ENCODE measurements around the gene KRT72.

DNA sequence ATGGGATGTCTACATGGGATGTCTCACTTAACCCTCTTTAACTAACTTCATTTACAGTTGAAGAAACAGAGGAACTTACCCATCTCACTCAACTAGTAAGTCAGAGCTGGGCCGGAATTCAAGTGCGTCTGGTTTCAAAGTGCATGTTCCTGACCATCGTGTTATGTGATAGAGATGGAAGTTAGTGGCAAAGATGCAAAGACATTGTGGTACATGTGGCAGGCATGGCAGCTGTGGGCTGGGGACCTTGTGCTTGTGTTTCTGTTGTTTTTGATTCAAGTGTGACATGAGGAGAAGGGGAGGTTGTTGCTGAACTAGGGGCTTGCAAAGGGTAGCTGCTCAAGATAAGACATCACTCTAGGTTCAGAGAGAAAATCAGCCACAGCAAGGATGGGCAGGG is 25.3 kb downstream of the KRT72 start:
- TF ChIP-seq, protein P1, sequence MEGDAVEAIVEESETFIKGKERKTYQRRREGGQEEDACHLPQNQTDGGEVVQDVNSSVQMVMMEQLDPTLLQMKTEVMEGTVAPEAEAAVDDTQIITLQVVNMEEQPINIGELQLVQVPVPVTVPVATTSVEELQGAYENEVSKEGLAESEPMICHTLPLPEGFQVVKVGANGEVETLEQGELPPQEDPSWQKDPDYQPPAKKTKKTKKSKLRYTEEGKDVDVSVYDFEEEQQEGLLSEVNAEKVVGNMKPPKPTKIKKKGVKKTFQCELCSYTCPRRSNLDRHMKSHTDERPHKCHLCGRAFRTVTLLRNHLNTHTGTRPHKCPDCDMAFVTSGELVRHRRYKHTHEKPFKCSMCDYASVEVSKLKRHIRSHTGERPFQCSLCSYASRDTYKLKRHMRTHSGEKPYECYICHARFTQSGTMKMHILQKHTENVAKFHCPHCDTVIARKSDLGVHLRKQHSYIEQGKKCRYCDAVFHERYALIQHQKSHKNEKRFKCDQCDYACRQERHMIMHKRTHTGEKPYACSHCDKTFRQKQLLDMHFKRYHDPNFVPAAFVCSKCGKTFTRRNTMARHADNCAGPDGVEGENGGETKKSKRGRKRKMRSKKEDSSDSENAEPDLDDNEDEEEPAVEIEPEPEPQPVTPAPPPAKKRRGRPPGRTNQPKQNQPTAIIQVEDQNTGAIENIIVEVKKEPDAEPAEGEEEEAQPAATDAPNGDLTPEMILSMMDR (conservative IDR thresholded peaks at IDR 0.05; ENCODE audit: low read depth in 2 of 2): no peak
- TF ChIP-seq, protein P2, sequence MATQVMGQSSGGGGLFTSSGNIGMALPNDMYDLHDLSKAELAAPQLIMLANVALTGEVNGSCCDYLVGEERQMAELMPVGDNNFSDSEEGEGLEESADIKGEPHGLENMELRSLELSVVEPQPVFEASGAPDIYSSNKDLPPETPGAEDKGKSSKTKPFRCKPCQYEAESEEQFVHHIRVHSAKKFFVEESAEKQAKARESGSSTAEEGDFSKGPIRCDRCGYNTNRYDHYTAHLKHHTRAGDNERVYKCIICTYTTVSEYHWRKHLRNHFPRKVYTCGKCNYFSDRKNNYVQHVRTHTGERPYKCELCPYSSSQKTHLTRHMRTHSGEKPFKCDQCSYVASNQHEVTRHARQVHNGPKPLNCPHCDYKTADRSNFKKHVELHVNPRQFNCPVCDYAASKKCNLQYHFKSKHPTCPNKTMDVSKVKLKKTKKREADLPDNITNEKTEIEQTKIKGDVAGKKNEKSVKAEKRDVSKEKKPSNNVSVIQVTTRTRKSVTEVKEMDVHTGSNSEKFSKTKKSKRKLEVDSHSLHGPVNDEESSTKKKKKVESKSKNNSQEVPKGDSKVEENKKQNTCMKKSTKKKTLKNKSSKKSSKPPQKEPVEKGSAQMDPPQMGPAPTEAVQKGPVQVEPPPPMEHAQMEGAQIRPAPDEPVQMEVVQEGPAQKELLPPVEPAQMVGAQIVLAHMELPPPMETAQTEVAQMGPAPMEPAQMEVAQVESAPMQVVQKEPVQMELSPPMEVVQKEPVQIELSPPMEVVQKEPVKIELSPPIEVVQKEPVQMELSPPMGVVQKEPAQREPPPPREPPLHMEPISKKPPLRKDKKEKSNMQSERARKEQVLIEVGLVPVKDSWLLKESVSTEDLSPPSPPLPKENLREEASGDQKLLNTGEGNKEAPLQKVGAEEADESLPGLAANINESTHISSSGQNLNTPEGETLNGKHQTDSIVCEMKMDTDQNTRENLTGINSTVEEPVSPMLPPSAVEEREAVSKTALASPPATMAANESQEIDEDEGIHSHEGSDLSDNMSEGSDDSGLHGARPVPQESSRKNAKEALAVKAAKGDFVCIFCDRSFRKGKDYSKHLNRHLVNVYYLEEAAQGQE (IDR thresholded peaks at IDR 0.05; ENCODE audit: unreplicated experiment): no peak
- TF ChIP-seq EZH2 (IDR thresholded peaks at IDR 0.05; ENCODE audit: low read depth, unreplicated experiment) (no peak), POLR2AphosphoS5 (IDR thresholded peaks at IDR 0.05; ENCODE audit: low read depth) (no peak), CREB1 (CRISPR knock-in tag; IDR thresholded peaks at IDR 0.05; ENCODE audit: low read depth) (no peak), EZH2phosphoT487 (IDR thresholded peaks at IDR 0.05; ENCODE audit: unreplicated experiment) (no peak), JUNB (IDR thresholded peaks at IDR 0.05; ENCODE audit: unreplicated experiment) (no peak)

All from GM23338 (cell line).